Transverse colon (tissue), 4 donors: ENCODE measurements around the gene IPO4. TPM values are rescaled to one million over a fixed set of nuclear protein-coding genes. Genes with fewer than 3 reads are reported as not detected.
A peak's percentile ranks its signal among the peaks of the same experiment; 100 is the strongest.

Experiments used
- DNase-seq: peaks from one replicate; pipeline ENCODE4 v3.0.0-alpha.2; 2019
- H3K27ac ChIP-seq, 4 donors: fragments of 200-600 bp; sonication (generic); 2 replicates each; pipeline ENCODE4 v1.5.1; 2016 to 2018; ENCODE audit warnings: inconsistent platforms in 4 of 4
- H3K27me3 ChIP-seq: fragments of 200-600 bp; sonication (generic); 2 replicates; pipeline ENCODE4 v1.5.1; 2017; ENCODE audit warnings: inconsistent platforms
- H3K36me3 ChIP-seq, 4 donors: fragments of 200-600 bp; sonication (generic); 2 replicates each; pipeline ENCODE4 v1.5.1; 2017 to 2019; ENCODE audit warnings: inconsistent platforms in 4 of 4
- H3K4me1 ChIP-seq, 4 donors: fragments of 200-600 bp; sonication (generic); 2 replicates each; pipeline ENCODE4 v1.5.1; 2017 to 2020; ENCODE audit warnings: inconsistent platforms in 4 of 4
- H3K4me3 ChIP-seq, 4 donors: fragments of 200-600 bp; sonication (generic); 1 replicate in 1 of 4; 2 replicates in 3 of 4; pipeline versions ENCODE4 v1.5.1 to v1.6.1; 2017 to 2019; ENCODE audit warnings: inconsistent platforms in 4 of 4
- H3K9me3 ChIP-seq, 2 donors: fragments of 200-600 bp; sonication (generic); 2 replicates each; pipeline ENCODE4 v1.5.1; 2017 to 2019; ENCODE audit warnings: inconsistent platforms in 2 of 2
- EP300 ChIP-seq: sonication (generic); formaldehyde crosslinking; IDR thresholded peaks from one replicate; pipeline ENCODE4 v1.6.1; 2017; ENCODE audit warnings: antibody characterized with exemption, low read depth
- POLR2A ChIP-seq: fragments of 450-650 bp; IDR thresholded peaks from one replicate; pipeline ENCODE4 v1.6.1; 2016; ENCODE audit warnings: antibody characterized with exemption, mild to moderate bottlenecking, moderate library complexity
- POLR2AphosphoS5 ChIP-seq, 3 donors: sonication (generic); formaldehyde crosslinking; IDR thresholded peaks; one replicate each; pipeline ENCODE4 v1.6.1; 2016; ENCODE audit warnings: antibody characterized with exemption in 3 of 3
- WGBS, 2 donors: methylation state at CpG; one replicate each; pipeline ENCODE4 v1.1.5; 2018; ENCODE audit warnings: low coverage in 1 of 2; 5-methylcytosine and 5-hydroxymethylcytosine counted together
- in situ Hi-C, 4 donors: fragments of 200-750 bp; cut with MboI; loops; one replicate each; pipeline versions ENCODE4 v1.15.0 to v1.15.1; 2017; ENCODE audit warnings: low sequenced_read_pairs in 3 of 4, low pct_ligation_motif_present in 1 of 4, low pct_unique_long_range_greater_than_20kb in 1 of 4
- intact Hi-C: fragments of 100-400 bp; cut with DNase I; formaldehyde crosslinking; loops from one replicate; pipeline ENCODE4 v1.15.1; 2023; ENCODE audit warnings: low total_unique reads
- total RNA-seq, 4 donors: library from RNA; depleted of rRNA; stranded (reverse); fragments of >200 nt; gene quantifications; one replicate each; pipeline ENCODE4 v1.1.0, GENCODE V29; 2016
- TF ChIP-seq, protein P1 (sequence below), 5 experiments: fragments of 200-600 bp in 3 of 5; fragments of 450-650 bp in 2 of 5; sonication (generic) in 3 of 5; IDR thresholded peaks; 1 replicate in 2 of 5; 2 replicates in 3 of 5; pipeline ENCODE4 v1.5.1; 2016 to 2017; ENCODE audit warnings: antibody characterized with exemption in 5 of 5, inconsistent platforms in 3 of 5, mild to moderate bottlenecking in 2 of 5, moderate library complexity in 1 of 5

The IPO4 gene
- total RNA-seq, 4 donors from 2014 or later: 10.0 to 60.5 (median 37.3) TPM

DNA sequence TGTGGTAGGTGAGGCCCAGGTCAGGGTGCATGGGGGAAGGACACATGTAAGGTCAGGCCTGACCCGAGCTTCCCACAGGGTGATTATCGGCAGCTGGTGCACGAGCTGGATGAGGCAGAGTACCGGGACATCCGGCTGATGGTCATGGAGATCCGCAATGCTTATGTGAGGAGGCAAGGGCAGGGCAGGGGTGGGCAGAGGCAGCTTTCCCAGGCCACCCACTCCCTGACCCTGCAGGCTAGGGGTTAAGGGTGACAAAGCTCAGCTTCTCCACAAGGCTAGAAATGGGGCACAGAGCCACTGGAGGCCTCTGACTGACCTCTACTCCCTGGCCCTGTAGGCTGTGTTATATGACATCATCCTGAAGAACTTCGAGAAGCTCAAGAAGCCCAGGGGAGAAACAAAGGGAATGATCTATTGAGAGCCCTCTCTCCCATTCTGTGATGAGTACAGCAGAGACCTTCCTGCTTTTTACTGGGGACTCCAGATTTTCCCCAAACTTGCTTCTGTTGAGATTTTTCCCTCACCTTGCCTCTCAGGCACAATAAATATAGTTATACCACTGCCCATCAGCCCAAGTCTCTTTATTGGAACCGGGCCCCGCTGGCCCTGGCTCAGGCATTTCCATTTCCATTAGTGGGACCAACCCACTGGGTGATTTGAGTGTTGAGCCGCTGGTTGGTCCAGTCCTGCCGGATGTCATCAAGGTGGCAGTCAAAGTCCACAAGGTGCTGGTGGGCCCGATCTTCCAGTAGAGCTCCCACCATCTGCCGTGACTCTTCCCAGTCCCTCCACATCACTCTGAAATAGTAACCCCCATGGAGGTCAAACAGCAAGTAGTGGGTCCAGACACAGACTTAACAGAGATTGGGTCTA is 50.0 kb downstream of the IPO4 start:
- in situ Hi-C loops: no loop called here
- WGBS, 2 donors: 79 to 88% methylated on average over 3 to 13 of the region's 13 CpGs
- H3K27ac ChIP-seq: no peak overlapping the region

DNA sequence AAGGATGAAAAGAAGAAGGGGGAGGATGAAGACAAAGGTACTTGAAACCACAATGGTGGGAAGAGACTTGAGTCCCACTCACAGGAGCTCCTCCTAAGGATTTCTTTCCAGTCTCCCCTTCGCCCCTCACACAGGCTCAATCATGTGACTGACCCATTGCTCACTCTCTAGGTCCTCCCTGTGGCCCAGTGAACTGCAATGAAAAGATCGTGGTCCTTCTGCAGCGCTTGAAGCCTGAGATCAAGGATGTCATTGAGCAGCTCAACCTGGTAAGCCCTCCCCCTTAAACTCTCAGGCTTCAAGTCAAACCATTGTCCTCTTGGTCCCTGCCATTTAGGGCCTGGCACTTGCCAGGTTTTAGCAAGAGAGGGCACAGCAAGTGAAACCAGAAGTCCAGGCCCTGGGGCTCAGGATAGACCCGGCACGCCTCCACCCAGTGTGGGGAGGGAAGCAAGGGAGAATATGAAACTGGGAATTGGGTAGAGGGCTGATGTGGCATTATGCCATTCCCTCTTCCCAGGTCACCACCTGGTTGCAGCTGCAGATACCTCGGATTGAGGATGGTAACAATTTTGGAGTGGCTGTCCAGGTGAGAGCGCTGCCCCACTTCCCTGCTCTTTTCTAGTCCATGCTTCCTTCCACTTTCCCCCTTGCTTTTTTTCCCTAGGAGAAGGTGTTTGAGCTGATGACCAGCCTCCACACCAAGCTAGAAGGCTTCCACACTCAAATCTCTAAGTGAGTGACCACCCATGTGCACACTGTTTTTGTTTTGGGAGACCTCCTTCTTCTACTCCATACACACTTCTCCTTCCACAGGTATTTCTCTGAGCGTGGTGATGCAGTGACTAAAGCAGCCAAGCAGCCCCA is 50.9 kb downstream of the IPO4 start:
- in situ Hi-C loops: no loop called here
- H3K27ac ChIP-seq: peak overlapping the region in 3 of 4 donors; percentile 93 to 98 (median 97)
- DNase-seq: no peak
- H3K27me3 ChIP-seq: no peaks in the 10 kb centered on the region
- intact Hi-C loops: loop anchor here (5.0 kb wide), 1 partner anchor 160 kb away; the partner anchor contains the start of genes DHRS1 and NOP9
- no peaks in the 10 kb centered on the region for H3K9me3 ChIP-seq
- H3K4me1 ChIP-seq: peaks cover 24 to 54% (median 39%) of the 10 kb centered on the region in 4 donors
- H3K36me3 ChIP-seq: peaks cover 0 to 19% (median 2%) of the 10 kb centered on the region in 4 donors
- TF ChIP-seq POLR2A: no peak
- TF ChIP-seq EP300: no peak
- TF ChIP-seq, protein P1, sequence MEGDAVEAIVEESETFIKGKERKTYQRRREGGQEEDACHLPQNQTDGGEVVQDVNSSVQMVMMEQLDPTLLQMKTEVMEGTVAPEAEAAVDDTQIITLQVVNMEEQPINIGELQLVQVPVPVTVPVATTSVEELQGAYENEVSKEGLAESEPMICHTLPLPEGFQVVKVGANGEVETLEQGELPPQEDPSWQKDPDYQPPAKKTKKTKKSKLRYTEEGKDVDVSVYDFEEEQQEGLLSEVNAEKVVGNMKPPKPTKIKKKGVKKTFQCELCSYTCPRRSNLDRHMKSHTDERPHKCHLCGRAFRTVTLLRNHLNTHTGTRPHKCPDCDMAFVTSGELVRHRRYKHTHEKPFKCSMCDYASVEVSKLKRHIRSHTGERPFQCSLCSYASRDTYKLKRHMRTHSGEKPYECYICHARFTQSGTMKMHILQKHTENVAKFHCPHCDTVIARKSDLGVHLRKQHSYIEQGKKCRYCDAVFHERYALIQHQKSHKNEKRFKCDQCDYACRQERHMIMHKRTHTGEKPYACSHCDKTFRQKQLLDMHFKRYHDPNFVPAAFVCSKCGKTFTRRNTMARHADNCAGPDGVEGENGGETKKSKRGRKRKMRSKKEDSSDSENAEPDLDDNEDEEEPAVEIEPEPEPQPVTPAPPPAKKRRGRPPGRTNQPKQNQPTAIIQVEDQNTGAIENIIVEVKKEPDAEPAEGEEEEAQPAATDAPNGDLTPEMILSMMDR (IDR thresholded peaks at IDR 0.05): no peak
- no peak for TF ChIP-seq POLR2AphosphoS5 (IDR thresholded peaks at IDR 0.05)
- WGBS, 2 donors: 60 to 85% methylated on average over 1 to 8 of the region's 8 CpGs
- H3K4me3 ChIP-seq: no peak overlapping the region

More for the DNA sequence above, 50.0 kb downstream of the IPO4 start:
- Histone ChIP-seq H3K4me1 (peaks cover 24 to 62% (median 40%) of the 10 kb centered on the region in 4 donors), H3K4me3 (no peak overlapping the region), H3K27me3 (no peaks in the 10 kb centered on the region), H3K9me3 (no peaks in the 10 kb centered on the region), H3K36me3 (peaks cover 0 to 19% (median 2%) of the 10 kb centered on the region in 4 donors)
- DNase-seq: no peak
- intact Hi-C loops: loop anchor here (5.0 kb wide), 1 partner anchor 159 kb away; the partner anchor contains the start of genes DHRS1 and NOP9
- no peak for TF ChIP-seq POLR2A
- no peak for TF ChIP-seq EP300
- TF ChIP-seq, protein P1 (IDR thresholded peaks at IDR 0.05): no peak
- TF ChIP-seq POLR2AphosphoS5 (IDR thresholded peaks at IDR 0.05): no peak

DNA sequence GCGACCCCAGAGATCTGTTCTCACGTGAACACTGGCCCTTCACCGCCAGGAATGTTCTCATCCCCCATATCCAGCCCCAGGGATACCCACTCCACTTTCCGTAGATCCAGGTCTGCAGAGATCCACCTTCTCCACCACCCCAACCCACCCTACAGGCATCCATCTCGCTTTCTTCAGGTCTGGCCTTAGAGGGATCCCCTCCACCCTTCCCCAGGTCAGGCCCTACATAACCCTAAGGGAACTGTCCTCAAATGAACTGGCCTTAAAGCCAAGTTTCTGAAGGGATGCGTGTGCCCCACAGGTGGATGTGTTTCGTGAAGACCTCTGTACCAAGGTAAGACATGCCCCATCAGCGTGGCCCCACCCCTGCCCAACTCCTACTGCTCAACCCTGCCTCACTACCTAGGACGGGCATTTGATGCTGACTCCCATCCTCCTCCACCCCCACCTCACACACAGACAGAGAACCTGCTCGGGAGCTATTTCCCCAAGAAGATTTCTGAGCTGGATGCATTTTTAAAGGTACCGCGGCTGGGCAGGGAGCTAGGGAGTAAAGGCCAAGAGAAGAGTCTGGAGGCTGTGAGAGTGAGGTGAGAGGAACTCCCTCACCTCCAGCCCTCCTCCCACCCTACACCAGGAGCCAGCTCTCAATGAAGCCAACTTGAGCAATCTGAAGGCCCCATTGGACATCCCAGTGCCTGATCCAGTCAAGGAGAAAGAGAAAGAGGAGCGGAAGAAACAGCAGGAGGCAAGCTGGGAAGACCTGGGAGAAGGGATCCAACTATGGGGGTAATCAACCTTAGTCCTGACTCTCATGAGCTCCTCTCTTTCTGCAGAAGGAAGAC is 51.7 kb downstream of the IPO4 start:
- WGBS, 2 donors: 10 to 25% methylated on average over 2 to 13 of the region's 13 CpGs
- in situ Hi-C loops (no loop called here), intact Hi-C loops (loop anchor here (5.0 kb wide), 1 partner anchor 160 kb away; the partner anchor contains the start of genes DHRS1 and NOP9)
- no peak for DNase-seq
- peaks cover 0 to 19% (median 2%) of the 10 kb centered on the region in 4 donors for H3K36me3 ChIP-seq
- peak overlapping the region; percentile 70 to 98 (median 84) for H3K4me3 ChIP-seq
- H3K27me3 ChIP-seq: no peaks in the 10 kb centered on the region
- TF ChIP-seq POLR2A (no peak), EP300 (no peak), POLR2AphosphoS5 (IDR thresholded peaks at IDR 0.05) (no peak)
- TF ChIP-seq, protein P1 (IDR thresholded peaks at IDR 0.05): no peak
- peak overlapping the region; percentile 89 to 98 (median 95) for H3K27ac ChIP-seq
- H3K4me1 ChIP-seq: peaks cover 21 to 46% (median 31%) of the 10 kb centered on the region in 4 donors
- no peaks in the 10 kb centered on the region for H3K9me3 ChIP-seq
